Raji (cell line): ENCODE measurements around the gene DPP3.

ENCODE experiments used
- POLR2A ChIP-seq: IDR thresholded peaks from 2 replicates; pipeline ENCODE4 v1.6.1; 2011; ENCODE audit warnings: low read depth, low read length, control low read depth; ENCODE audit not compliant: insufficient read depth

The DPP3 gene

GRCh38 chr11:66462911-66463310 is 17.3 kb upstream of the DPP3 start:
- TF ChIP-seq POLR2A: no peak

- no peak for TF ChIP-seq POLR2A
Observed at GRCh38 chr11:66464916-66465315, 15.3 kb upstream of the DPP3 start.

GRCh38 chr11:66465373-66466224 is 14.6 kb upstream of the DPP3 start:
- no peak for TF ChIP-seq POLR2A

GRCh38 chr11:66466225-66467033 is 13.8 kb upstream of the DPP3 start, which contains the start of gene PELI3:
PELI3 (plus strand) TSS chr11:66466905; CDS start chr11:66468129, 1,224 bp downstream.
- TF ChIP-seq POLR2A: peak; percentile 51; the same call in 1 of the 2 replicates

GRCh38 chr11:66467034-66467659 is 13.1 kb upstream of the DPP3 start:
- TF ChIP-seq POLR2A: no peak; the same call in 1 of the 2 replicates

- no peak for TF ChIP-seq POLR2A
Observed at GRCh38 chr11:66467756-66468155, 12.5 kb upstream of the DPP3 start.

GRCh38 chr11:66468691-66469090 is 11.5 kb upstream of the DPP3 start:
- no peak for TF ChIP-seq POLR2A

- no peak for TF ChIP-seq POLR2A
Observed at GRCh38 chr11:66469441-66469840, 10.8 kb upstream of the DPP3 start.

GRCh38 chr11:66470015-66470414 is 10.2 kb upstream of the DPP3 start:
- no peak for TF ChIP-seq POLR2A

GRCh38 chr11:66471142-66471541 is 9.1 kb upstream of the DPP3 start:
- TF ChIP-seq POLR2A: no peak

GRCh38 chr11:66472054-66472453 is 8.2 kb upstream of the DPP3 start:
- 0 out of 2 replicates have a peak, but pooled peaks have one; percentile 20 for TF ChIP-seq POLR2A

- TF ChIP-seq POLR2A: 0 out of 2 replicates have a peak, but pooled peaks have one; percentile 21
Observed at GRCh38 chr11:66473167-66473566, 7.1 kb upstream of the DPP3 start.

GRCh38 chr11:66473608-66474515 is 6.4 kb upstream of the DPP3 start:
- TF ChIP-seq POLR2A: 0 out of 2 replicates have a peak, but pooled peaks have one; percentile 18
